Neural crest cell (in vitro differentiated cells): Measurements from ENCODE around the gene NUBPL. TPM values are rescaled to one million over a fixed set of nuclear protein-coding genes. Genes with fewer than 3 reads are reported as not detected.

ENCODE experiments used
- DNase-seq: peaks from one replicate; pipeline ENCODE4 v3.0.0; 2021; ENCODE audit warnings: low read depth, mixed read lengths, low spot score
- H3K27ac Mint-ChIP-seq: one replicate; pipeline ENCODE4 v1.8.0; 2021; ENCODE audit warnings: mild to moderate bottlenecking, mixed read lengths; ENCODE audit not compliant: unreplicated experiment
- H3K27me3 Mint-ChIP-seq: 2 replicates; pipeline ENCODE4 v1.8.0; 2021; ENCODE audit warnings: low read depth, mild to moderate bottlenecking, mixed read lengths
- H3K36me3 Mint-ChIP-seq: 2 replicates; pipeline ENCODE4 v1.8.0; 2021; ENCODE audit warnings: low read depth, mild to moderate bottlenecking, mixed read lengths
- H3K4me1 Mint-ChIP-seq: 2 replicates; pipeline ENCODE4 v1.8.0; 2021; ENCODE audit warnings: mixed read lengths
- H3K4me3 Mint-ChIP-seq: one replicate; pipeline ENCODE4 v1.8.0; 2021; ENCODE audit warnings: mild to moderate bottlenecking, mixed read lengths
- H3K9me3 Mint-ChIP-seq: 2 replicates; pipeline ENCODE4 v1.8.0; 2021; ENCODE audit warnings: mixed read lengths
- total RNA-seq: library from RNA; stranded (reverse); gene quantifications from 2 replicates; pipeline ENCODE4 v1.2.1, GENCODE V29; 2021
- TF ChIP-seq, protein P1 (sequence below): fragments of 200-600 bp; sonication (generic); conservative IDR thresholded peaks from 2 replicates; pipeline ENCODE4 v1.5.0; 2021; ENCODE audit warnings: antibody characterized with exemption, mild to moderate bottlenecking

Gene NUBPL
- total RNA-seq, 1 donor from 2014 or later, result 13.2 TPM

DNA sequence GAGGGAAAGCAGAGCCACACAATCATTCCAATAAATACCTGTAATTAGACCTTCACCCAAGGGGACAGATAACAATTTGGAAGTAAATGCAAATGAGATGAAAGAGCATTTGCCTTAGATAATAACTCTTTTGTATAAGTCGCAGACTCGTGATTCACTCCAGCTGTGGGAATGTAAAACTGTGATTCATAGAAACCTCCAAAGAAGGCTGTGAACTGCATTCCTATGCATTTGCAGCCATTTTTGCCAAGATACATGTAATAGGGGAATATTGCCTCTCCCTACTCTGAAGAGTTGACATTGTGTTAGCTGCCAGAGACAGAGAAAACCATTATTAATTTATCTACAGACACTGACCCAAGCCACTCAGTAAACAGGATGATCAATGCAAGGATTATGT is 334.0 kb downstream of the NUBPL start:
- Mint-ChIP-seq H3K4me1 (peaks cover 53% of the 10 kb centered on the region), H3K27ac (no peak overlapping the region), H3K36me3 (no peaks in the 10 kb centered on the region), H3K9me3 (no peaks in the 10 kb centered on the region), H3K4me3 (peak overlapping the region; percentile 21), H3K27me3 (no peaks in the 10 kb centered on the region)
- TF ChIP-seq, protein P1, sequence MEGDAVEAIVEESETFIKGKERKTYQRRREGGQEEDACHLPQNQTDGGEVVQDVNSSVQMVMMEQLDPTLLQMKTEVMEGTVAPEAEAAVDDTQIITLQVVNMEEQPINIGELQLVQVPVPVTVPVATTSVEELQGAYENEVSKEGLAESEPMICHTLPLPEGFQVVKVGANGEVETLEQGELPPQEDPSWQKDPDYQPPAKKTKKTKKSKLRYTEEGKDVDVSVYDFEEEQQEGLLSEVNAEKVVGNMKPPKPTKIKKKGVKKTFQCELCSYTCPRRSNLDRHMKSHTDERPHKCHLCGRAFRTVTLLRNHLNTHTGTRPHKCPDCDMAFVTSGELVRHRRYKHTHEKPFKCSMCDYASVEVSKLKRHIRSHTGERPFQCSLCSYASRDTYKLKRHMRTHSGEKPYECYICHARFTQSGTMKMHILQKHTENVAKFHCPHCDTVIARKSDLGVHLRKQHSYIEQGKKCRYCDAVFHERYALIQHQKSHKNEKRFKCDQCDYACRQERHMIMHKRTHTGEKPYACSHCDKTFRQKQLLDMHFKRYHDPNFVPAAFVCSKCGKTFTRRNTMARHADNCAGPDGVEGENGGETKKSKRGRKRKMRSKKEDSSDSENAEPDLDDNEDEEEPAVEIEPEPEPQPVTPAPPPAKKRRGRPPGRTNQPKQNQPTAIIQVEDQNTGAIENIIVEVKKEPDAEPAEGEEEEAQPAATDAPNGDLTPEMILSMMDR, result no peak
- DNase-seq, result no peak

DNA sequence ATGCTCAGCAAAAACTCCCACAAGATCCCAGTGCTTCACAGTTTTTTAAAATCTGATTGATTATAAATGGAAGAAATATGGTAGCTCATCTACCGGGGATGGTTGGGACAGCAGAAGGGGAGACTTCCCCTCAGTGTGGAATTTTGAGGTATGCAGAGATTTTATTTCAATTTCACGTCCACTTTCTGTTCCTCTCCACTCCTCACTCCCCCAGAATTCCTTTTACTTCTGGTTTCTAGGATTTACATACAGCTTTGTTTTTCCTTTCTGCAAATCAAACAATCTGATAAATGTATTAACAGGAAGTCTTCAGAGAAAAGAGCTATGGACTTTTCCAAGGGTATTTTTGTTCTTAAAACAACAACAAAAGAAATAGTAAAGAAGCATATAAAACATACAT is 334.4 kb downstream of the NUBPL start:
- Mint-ChIP-seq H3K4me1 (peaks cover 53% of the 10 kb centered on the region), H3K9me3 (no peaks in the 10 kb centered on the region), H3K27ac (no peak overlapping the region), H3K36me3 (no peaks in the 10 kb centered on the region), H3K4me3 (peak overlapping the region; percentile 21), H3K27me3 (no peaks in the 10 kb centered on the region)
- DNase-seq, result no peak
- TF ChIP-seq, protein P1, result no peak

DNA sequence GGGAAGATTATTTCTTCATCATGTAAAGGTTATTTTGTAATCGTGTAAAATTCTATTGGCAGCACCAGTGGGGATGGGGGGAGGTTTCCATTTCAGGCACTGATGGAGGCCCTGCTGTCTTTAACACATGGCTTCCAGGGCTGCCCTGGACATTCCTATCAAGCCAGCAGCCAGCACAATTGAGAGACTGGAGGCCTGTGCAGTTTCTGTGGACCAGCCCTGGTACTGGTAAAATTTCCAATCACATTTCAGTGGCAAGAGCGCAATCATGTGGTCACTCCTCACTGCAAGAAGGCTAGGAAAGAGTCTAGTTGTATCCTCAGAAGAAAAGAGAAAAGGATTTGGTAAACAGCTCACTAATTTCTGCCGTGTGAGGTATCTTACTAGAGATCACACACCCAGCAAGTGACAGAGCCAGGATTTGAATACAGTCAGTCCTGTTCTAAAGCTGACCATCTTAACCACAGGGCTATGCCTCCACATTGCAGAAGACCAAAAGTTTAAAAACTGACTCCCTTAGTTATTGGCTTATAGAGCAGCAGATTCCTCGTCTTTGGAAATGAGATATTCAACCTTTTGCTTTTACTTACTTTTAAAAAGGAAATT is 336.5 kb downstream of the NUBPL start:
- no peaks in the 10 kb centered on the region for H3K36me3 Mint-ChIP-seq
- no peak overlapping the region for H3K4me3 Mint-ChIP-seq
- H3K27ac Mint-ChIP-seq, result no peak overlapping the region
- H3K4me1 Mint-ChIP-seq, result peaks cover 38% of the 10 kb centered on the region
- TF ChIP-seq, protein P1, result no peak
- no peaks in the 10 kb centered on the region for H3K27me3 Mint-ChIP-seq
- DNase-seq, result no peak
- no peaks in the 10 kb centered on the region for H3K9me3 Mint-ChIP-seq

DNA sequence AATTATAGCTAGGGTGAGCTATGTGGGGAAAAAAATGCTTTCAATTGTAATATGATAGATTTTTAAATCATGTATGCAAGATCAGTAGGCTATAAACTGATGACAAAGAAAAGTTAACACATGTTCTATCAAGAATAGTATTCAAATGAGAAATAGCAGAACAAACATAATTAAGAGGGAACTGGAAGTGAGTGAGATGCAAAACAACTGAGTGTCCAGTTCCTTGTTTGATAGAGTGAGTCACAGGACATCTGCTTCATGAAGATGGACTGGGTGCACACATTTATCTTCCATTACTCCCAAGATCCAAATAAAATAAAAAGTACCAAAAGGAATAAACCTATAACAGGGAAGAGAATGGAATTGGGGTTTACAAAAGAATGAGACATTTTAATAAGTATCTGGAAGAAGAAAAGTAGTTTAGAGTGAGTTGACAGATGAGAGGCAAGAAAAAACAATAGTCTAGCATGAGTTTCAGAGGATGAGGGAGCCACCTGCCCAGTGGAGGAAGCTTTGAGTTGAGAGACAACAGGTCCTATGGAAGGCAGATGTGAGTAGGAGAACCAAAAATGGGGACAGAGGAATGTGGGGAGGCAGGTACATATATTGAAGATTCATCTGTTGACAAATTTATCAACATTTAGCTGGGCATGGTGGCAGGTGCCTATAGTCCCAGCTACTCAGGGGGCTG is 337.8 kb downstream of the NUBPL start:
- Mint-ChIP-seq H3K36me3 (no peaks in the 10 kb centered on the region), H3K4me1 (peaks cover 27% of the 10 kb centered on the region), H3K4me3 (no peak overlapping the region), H3K27me3 (no peaks in the 10 kb centered on the region), H3K9me3 (no peaks in the 10 kb centered on the region), H3K27ac (no peak overlapping the region)
- TF ChIP-seq, protein P1, result no peak
- DNase-seq, result no peak

DNA sequence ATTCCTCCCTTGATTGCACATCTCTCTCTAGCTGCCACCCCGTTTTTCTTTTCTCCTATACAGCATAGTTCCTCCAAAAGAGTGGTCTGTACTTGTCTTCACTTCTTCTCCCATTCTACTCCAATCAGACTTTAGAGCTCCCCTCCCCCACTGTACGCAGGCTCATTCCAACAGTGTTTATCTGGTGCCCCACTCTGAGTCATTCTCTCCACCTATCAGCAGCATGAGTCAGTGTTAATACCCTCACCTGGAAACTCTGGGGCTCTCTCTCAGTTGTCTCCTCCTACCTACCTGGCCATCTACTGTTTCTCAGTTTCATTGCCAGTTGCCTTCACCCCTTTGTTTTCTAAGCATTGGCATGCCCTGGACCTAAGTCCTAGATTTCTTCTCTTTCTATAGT is 340.8 kb downstream of the NUBPL start:
- TF ChIP-seq, protein P1, result no peak
- H3K4me1 Mint-ChIP-seq, result peaks cover 7% of the 10 kb centered on the region
- no peaks in the 10 kb centered on the region for H3K27me3 Mint-ChIP-seq
- no peak for DNase-seq
- no peak overlapping the region for H3K4me3 Mint-ChIP-seq
- H3K27ac Mint-ChIP-seq, result no peak overlapping the region
- peaks cover 4% of the 10 kb centered on the region for H3K9me3 Mint-ChIP-seq
- H3K36me3 Mint-ChIP-seq, result no peaks in the 10 kb centered on the region
